Lower leg skin (tissue), 3 donors: ENCODE measurements around the gene LPXN.

Experiments
- CTCF ChIP-seq, 3 donors: fragments of 450-650 bp; IDR thresholded peaks; one replicate each; pipeline ENCODE4 v1.5.1; 2016; ENCODE audit warnings: antibody characterized with exemption in 3 of 3, mild to moderate bottlenecking in 3 of 3, moderate library complexity in 2 of 3
- POLR2A ChIP-seq, 2 donors: fragments of 450-650 bp; IDR thresholded peaks; one replicate each; pipeline ENCODE4 v1.6.1; 2016 to 2017; ENCODE audit warnings: antibody characterized with exemption in 2 of 2, mild to moderate bottlenecking in 1 of 2, moderate library complexity in 1 of 2

DNA sequence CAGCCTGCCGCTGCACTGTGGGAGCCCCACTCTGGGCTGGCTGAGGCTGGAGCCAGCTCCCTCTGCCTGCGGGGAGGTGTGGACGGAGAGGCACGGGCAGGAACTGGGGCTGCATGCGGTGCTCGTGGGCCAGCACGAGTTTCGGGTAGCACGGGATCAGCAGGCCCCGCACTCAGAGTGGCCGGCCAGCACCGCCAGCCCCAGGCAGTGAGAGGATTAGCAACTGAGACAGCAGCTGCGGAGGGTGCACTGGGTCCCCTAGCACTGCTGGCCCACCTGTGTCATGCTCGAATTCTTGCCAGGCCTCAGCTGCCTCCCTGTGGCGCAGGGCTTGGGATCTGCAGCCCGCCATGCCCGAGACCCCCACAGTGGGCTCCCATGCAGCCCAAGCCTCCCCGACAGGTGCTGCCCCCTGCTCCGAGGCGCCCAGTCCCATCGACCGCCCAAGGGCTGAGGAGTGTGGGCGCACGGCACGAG lies 43.8 kb downstream of the LPXN start:
- TF ChIP-seq CTCF (IDR thresholded peaks at IDR 0.05) (no peak), POLR2A (IDR thresholded peaks at IDR 0.05) (no peak)
